ENCODE results near the gene ALKAL2. TPM values are rescaled to one million over a fixed set of nuclear protein-coding genes. Genes with fewer than 3 reads are reported as not detected.
"Not testable (repeated sequence)": the region's sequence is repeated elsewhere in the genome, so short reads cannot be mapped to it uniquely, and the experiment has no call there.

ALKAL2 gene
- total RNA-seq, 1 experiment from 2014 or later, result 3.5 TPM

DNA sequence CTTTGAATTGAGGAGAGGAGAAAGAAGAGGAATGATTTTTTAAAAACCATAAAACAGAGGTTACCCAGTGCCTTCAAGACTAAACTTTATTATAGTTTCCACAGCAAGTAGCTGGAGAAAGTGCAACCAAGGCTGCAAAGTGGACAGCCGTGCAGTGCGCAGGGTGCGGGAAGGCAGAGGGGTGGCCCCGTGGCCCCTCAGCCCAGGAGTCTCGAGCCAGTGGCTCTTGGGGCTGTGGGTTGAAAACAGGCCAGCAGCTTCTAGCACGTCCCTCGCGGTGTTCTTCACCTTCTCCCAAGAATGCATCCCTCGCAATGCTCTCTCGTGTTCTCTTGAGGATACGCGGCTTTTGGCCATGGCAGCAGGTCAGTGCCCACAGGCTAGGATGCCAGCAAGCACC lies 28.5 kb upstream of the ALKAL2 start:
- CTCF ChIA-PET, result interaction anchor here (1.1 kb wide), 1 partner anchor 16 kb away, joined by 3 read pairs; no protein-coding TSS in a partner anchor
- H3K9me3 Mint-ChIP-seq, result no peaks in the 10 kb centered on the region
- peaks cover 10% of the 10 kb centered on the region for H3K4me1 Mint-ChIP-seq
- TF ChIP-seq, protein P1, sequence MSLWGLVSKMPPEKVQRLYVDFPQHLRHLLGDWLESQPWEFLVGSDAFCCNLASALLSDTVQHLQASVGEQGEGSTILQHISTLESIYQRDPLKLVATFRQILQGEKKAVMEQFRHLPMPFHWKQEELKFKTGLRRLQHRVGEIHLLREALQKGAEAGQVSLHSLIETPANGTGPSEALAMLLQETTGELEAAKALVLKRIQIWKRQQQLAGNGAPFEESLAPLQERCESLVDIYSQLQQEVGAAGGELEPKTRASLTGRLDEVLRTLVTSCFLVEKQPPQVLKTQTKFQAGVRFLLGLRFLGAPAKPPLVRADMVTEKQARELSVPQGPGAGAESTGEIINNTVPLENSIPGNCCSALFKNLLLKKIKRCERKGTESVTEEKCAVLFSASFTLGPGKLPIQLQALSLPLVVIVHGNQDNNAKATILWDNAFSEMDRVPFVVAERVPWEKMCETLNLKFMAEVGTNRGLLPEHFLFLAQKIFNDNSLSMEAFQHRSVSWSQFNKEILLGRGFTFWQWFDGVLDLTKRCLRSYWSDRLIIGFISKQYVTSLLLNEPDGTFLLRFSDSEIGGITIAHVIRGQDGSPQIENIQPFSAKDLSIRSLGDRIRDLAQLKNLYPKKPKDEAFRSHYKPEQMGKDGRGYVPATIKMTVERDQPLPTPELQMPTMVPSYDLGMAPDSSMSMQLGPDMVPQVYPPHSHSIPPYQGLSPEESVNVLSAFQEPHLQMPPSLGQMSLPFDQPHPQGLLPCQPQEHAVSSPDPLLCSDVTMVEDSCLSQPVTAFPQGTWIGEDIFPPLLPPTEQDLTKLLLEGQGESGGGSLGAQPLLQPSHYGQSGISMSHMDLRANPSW (CRISPR knock-in tag; conservative IDR thresholded peaks at IDR 0.05; ENCODE audit: low read depth), result no peak
- TF ChIP-seq, protein P2, sequence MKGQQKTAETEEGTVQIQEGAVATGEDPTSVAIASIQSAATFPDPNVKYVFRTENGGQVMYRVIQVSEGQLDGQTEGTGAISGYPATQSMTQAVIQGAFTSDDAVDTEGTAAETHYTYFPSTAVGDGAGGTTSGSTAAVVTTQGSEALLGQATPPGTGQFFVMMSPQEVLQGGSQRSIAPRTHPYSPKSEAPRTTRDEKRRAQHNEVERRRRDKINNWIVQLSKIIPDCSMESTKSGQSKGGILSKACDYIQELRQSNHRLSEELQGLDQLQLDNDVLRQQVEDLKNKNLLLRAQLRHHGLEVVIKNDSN (CRISPR knock-in tag; IDR thresholded peaks at IDR 0.05), result no peak
- TF ChIP-seq MYBL2 (CRISPR knock-in tag; IDR thresholded peaks at IDR 0.05) (no peak), NFYB (CRISPR knock-in tag; conservative IDR thresholded peaks at IDR 0.05; ENCODE audit: low read depth) (no peak), SMAD3 (CRISPR knock-in tag; IDR thresholded peaks at IDR 0.05; ENCODE audit: borderline replicate concordance) (no peak), FOXK1 (CRISPR knock-in tag; IDR thresholded peaks at IDR 0.05) (no peak), ZNF219 (CRISPR knock-in tag; IDR thresholded peaks at IDR 0.05; ENCODE audit: borderline replicate concordance) (no peak), ZNF263 (CRISPR knock-in tag; IDR thresholded peaks at IDR 0.05; ENCODE audit: low read depth) (no peak), ZNF416 (CRISPR knock-in tag; IDR thresholded peaks at IDR 0.05) (no peak), CREB1 (CRISPR knock-in tag; IDR thresholded peaks at IDR 0.05) (no peak), SOX15 (CRISPR knock-in tag; IDR thresholded peaks at IDR 0.05) (no peak), HMGA2 (CRISPR knock-in tag; IDR thresholded peaks at IDR 0.05) (no peak), OVOL2 (CRISPR knock-in tag; IDR thresholded peaks at IDR 0.05; ENCODE audit: borderline replicate concordance) (no peak), ZNF317 (CRISPR knock-in tag; IDR thresholded peaks at IDR 0.05; ENCODE audit: borderline replicate concordance, low read depth) (no peak), GRHL2 (CRISPR knock-in tag; IDR thresholded peaks at IDR 0.05; ENCODE audit: insufficient replicate concordance, severe bottlenecking) (no peak)
- TF ChIP-seq, protein P3, sequence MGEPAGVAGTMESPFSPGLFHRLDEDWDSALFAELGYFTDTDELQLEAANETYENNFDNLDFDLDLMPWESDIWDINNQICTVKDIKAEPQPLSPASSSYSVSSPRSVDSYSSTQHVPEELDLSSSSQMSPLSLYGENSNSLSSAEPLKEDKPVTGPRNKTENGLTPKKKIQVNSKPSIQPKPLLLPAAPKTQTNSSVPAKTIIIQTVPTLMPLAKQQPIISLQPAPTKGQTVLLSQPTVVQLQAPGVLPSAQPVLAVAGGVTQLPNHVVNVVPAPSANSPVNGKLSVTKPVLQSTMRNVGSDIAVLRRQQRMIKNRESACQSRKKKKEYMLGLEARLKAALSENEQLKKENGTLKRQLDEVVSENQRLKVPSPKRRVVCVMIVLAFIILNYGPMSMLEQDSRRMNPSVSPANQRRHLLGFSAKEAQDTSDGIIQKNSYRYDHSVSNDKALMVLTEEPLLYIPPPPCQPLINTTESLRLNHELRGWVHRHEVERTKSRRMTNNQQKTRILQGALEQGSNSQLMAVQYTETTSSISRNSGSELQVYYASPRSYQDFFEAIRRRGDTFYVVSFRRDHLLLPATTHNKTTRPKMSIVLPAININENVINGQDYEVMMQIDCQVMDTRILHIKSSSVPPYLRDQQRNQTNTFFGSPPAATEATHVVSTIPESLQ (CRISPR knock-in tag; IDR thresholded peaks at IDR 0.05), result no peak
- TF ChIP-seq, protein P4, sequence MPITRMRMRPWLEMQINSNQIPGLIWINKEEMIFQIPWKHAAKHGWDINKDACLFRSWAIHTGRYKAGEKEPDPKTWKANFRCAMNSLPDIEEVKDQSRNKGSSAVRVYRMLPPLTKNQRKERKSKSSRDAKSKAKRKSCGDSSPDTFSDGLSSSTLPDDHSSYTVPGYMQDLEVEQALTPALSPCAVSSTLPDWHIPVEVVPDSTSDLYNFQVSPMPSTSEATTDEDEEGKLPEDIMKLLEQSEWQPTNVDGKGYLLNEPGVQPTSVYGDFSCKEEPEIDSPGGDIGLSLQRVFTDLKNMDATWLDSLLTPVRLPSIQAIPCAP (CRISPR knock-in tag; IDR thresholded peaks at IDR 0.05), result no peak
- TF ChIP-seq, protein P5, sequence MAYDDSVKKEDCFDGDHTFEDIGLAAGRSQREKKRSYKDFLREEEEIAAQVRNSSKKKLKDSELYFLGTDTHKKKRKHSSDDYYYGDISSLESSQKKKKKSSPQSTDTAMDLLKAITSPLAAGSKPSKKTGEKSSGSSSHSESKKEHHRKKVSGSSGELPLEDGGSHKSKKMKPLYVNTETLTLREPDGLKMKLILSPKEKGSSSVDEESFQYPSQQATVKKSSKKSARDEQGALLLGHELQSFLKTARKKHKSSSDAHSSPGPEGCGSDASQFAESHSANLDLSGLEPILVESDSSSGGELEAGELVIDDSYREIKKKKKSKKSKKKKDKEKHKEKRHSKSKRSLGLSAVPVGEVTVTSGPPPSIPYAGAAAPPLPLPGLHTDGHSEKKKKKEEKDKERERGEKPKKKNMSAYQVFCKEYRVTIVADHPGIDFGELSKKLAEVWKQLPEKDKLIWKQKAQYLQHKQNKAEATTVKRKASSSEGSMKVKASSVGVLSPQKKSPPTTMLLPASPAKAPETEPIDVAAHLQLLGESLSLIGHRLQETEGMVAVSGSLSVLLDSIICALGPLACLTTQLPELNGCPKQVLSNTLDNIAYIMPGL (CRISPR knock-in tag; IDR thresholded peaks at IDR 0.05), result no peak
- TF ChIP-seq, protein P6, sequence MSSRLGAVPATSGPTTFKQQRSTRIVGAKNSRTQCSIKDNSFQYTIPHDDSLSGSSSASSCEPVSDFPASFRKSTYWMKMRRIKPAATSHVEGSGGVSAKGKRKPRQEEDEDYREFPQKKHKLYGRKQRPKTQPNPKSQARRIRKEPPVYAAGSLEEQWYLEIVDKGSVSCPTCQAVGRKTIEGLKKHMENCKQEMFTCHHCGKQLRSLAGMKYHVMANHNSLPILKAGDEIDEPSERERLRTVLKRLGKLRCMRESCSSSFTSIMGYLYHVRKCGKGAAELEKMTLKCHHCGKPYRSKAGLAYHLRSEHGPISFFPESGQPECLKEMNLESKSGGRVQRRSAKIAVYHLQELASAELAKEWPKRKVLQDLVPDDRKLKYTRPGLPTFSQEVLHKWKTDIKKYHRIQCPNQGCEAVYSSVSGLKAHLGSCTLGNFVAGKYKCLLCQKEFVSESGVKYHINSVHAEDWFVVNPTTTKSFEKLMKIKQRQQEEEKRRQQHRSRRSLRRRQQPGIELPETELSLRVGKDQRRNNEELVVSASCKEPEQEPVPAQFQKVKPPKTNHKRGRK (CRISPR knock-in tag; IDR thresholded peaks at IDR 0.05; ENCODE audit: borderline replicate concordance), result no peak
- TF ChIP-seq, protein P7, sequence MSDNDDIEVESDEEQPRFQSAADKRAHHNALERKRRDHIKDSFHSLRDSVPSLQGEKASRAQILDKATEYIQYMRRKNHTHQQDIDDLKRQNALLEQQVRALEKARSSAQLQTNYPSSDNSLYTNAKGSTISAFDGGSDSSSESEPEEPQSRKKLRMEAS (CRISPR knock-in tag; IDR thresholded peaks at IDR 0.05), result no peak
- ATAC-seq, result no peak
- POLR2A ChIA-PET, result no interaction called here
- DNase-seq (ENCODE audit: low spot score), result no peak
- no peak overlapping the region; the same call in 1 of the 2 replicates for H3K27ac Mint-ChIP-seq
- no peaks in the 10 kb centered on the region for H3K36me3 Mint-ChIP-seq
- no peaks in the 10 kb centered on the region for H3K27me3 Mint-ChIP-seq (ENCODE audit: low read depth)
- no peak overlapping the region for H3K4me3 Mint-ChIP-seq

DNA sequence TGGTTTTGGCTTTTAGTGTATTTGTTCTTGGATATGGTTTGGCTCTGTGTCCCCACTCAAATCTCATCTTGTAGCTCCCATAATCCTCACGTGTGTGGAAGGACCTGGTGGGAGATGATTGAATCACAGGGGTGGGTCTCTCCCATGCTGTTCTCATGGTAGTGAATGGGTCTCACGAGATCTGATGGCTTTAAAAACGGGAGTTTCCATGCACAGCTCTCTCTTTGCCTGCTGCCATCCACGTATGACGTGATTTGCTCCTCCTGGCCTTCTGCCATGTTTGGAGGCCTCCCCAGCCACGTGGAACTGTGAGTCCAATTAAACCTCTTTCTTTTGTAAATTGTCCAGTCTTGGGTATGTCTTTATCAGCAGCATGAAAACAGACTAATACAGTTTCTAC lies 28.0 kb upstream of the ALKAL2 start:
- H3K36me3 Mint-ChIP-seq, result not testable (repeated sequence)

More for the DNA sequence above, 28.0 kb upstream of the ALKAL2 start:
- H3K27me3 Mint-ChIP-seq (ENCODE audit: low read depth); H3K27ac Mint-ChIP-seq; H3K4me3 Mint-ChIP-seq; DNase-seq (ENCODE audit: low spot score); H3K9me3 Mint-ChIP-seq; ATAC-seq; POLR2A ChIA-PET: not testable (repeated sequence)
- CTCF ChIA-PET, result interaction anchor here (1.1 kb wide), 1 partner anchor 16 kb away, joined by 3 read pairs; no protein-coding TSS in a partner anchor
- peaks cover 10% of the 10 kb centered on the region for H3K4me1 Mint-ChIP-seq
